Keratinocyte (primary cell): ENCODE measurements around the gene HMGCLL1. TPM values are rescaled to one million over a fixed set of nuclear protein-coding genes. Genes with fewer than 3 reads are reported as not detected.

Experiments
- DNase-seq: peaks from one replicate; pipeline ENCODE4 v3.0.0-alpha.2; 2011; ENCODE audit warnings: low read depth, missing footprints, low spot score
- FAIRE-seq: peaks from 2 replicates; lab custom pipeline; 2011; peaks lifted over from hg19 to GRCh38; lab: Jason Lieb, UNC
- H2AFZ ChIP-seq: 2 replicates; pipeline ENCODE4 v1.6.0; 2012; ENCODE audit warnings: low read length, control low read depth, inconsistent platforms; ENCODE audit not compliant: control insufficient read depth
- H3K27ac ChIP-seq: 2 replicates; pipeline ENCODE4 v1.5.1; 2011; ENCODE audit warnings: low read length; ENCODE audit not compliant: control insufficient read depth, insufficient read depth
- H3K27me3 ChIP-seq: 3 replicates; pipeline ENCODE4 v1.6.0; 2011; ENCODE audit warnings: low read length; ENCODE audit not compliant: control insufficient read depth, insufficient read depth; ENCODE audit errors: extremely low read depth
- H3K36me3 ChIP-seq, 2 experiments: 2 replicates in 1 of 2; 3 replicates in 1 of 2; pipeline ENCODE4 v1.5.1; 2011; ENCODE audit warnings: low read length in 2 of 2, mild to moderate bottlenecking in 1 of 2; ENCODE audit not compliant: control insufficient read depth in 2 of 2, insufficient read depth in 2 of 2; ENCODE audit errors: extremely low read depth in 1 of 2
- H3K4me1 ChIP-seq: 3 replicates; pipeline ENCODE4 v1.5.1; 2011; ENCODE audit warnings: low read length; ENCODE audit not compliant: control insufficient read depth, insufficient read depth; ENCODE audit errors: extremely low read depth
- H3K4me2 ChIP-seq: 3 replicates; pipeline ENCODE4 v1.6.0; 2011; ENCODE audit warnings: low read depth, low read length; ENCODE audit not compliant: control insufficient read depth, insufficient read depth; ENCODE audit errors: extremely low read depth
- H3K4me3 ChIP-seq, 3 experiments: fragments of 200-600 bp in 1 of 3; sonication (generic) in 1 of 3; 2 replicates in 2 of 3; 3 replicates in 1 of 3; pipeline ENCODE4 v1.5.1; 2011 to 2016; ENCODE audit warnings: low read length in 3 of 3, mild to moderate bottlenecking in 3 of 3, control low read depth in 2 of 3, inconsistent platforms in 1 of 3, low read depth in 1 of 3, mixed read lengths in 1 of 3, mixed run types in 1 of 3, moderate library complexity in 1 of 3; ENCODE audit not compliant: control insufficient read depth in 2 of 3, insufficient read depth in 2 of 3; ENCODE audit errors: extremely low read depth in 1 of 3
- H3K79me2 ChIP-seq: 2 replicates; pipeline ENCODE4 v1.6.0; 2012; ENCODE audit warnings: low read length; ENCODE audit not compliant: control insufficient read depth, insufficient read depth
- H3K9ac ChIP-seq: 3 replicates; pipeline ENCODE4 v1.6.0; 2011; ENCODE audit warnings: low read length; ENCODE audit not compliant: control insufficient read depth, insufficient read depth; ENCODE audit errors: extremely low read depth
- H3K9me1 ChIP-seq: 3 replicates; pipeline ENCODE4 v1.6.0; 2011; ENCODE audit warnings: low read length; ENCODE audit not compliant: control insufficient read depth, insufficient read depth; ENCODE audit errors: extremely low read depth
- H3K9me3 ChIP-seq: 2 replicates; pipeline ENCODE4 v1.5.1; 2012; ENCODE audit warnings: low read depth, low read length; ENCODE audit not compliant: control insufficient read depth
- H4K20me1 ChIP-seq: 3 replicates; pipeline ENCODE4 v1.6.0; 2011; ENCODE audit warnings: low read length; ENCODE audit not compliant: control insufficient read depth, insufficient read depth; ENCODE audit errors: extremely low read depth
- EZH2 ChIP-seq: IDR thresholded peaks from one replicate; pipeline ENCODE4 v1.6.1; 2012; ENCODE audit warnings: inconsistent platforms, mild to moderate bottlenecking, low read length, moderate library complexity
- dilution Hi-C: fragments of 300-500 bp; cut with MboI; formaldehyde crosslinking; loops from one replicate; pipeline ENCODE4 v1.7.0; 2020; ENCODE audit warnings: low sequenced_read_pairs; ENCODE audit not compliant: extremely low pct_ligation_motif_present
- polyA plus RNA-seq, 5 experiments: library from polyadenylated mRNA; depleted of rRNA in 3 of 5; stranded (reverse) in 3 of 5; stranded (forward) in 1 of 5; unstranded in 1 of 5; fragments of >200 nt; gene quantifications; 1 replicate in 1 of 5; 2 replicates in 3 of 5; 3 replicates in 1 of 5; pipeline versions ENCODE4 v1.2.1 to v1.2.3, GENCODE V29; 2011 to 2012; ENCODE audit warnings: missing spikeins in 2 of 5, low read depth in 1 of 5, low replicate concordance in 1 of 5
- TF ChIP-seq, protein P1 (sequence below), 3 experiments: IDR thresholded peaks in 1 of 3; conservative IDR thresholded peaks in 1 of 3; optimal IDR thresholded peaks in 1 of 3; 2 replicates in 2 of 3; 3 replicates in 1 of 3; pipeline versions ENCODE3 to v1.5.1; 2011; ENCODE audit warnings: low read length in 3 of 3, mild to moderate bottlenecking in 3 of 3, moderate library complexity in 2 of 3, control low read depth in 1 of 3, inconsistent platforms in 1 of 3; ENCODE audit not compliant: insufficient read depth in 2 of 3; ENCODE audit errors: extremely low read depth in 1 of 3

The HMGCLL1 gene
- polyA plus RNA-seq, 1 donor (not counting 4 experiments of a cell fraction or from before 2014, with no cell fraction given): 0.04 TPM

DNA sequence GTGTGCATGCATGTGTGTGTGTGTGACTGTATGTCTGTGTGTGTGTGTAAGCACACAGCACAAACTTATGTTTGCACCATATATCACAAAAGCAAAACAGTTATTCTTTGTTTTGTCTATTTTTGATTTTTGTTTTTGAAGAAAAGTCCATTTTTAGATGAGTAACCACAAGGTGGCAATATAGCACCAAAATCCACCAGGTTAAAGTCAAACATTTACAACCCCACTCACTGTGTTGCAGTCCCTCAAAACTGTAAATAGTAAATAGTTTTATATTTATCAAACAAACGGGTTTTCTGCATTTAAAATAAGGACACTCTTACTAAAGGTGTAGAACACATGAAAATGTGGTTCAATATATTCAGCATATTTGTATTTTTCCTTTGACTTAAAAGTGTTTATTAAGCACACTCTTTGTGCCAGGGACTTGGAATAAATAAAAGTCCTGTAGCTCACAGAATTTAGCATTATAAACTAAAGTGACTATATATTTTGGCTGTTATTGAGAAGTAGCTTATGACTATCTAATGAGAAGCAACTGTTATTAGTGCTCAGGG, 133.3 kb downstream of the HMGCLL1 start:
- Histone ChIP-seq H3K4me3 (no peak overlapping the region), H3K4me2 (no peak overlapping the region), H2AFZ (no peak overlapping the region), H3K27ac (no peak overlapping the region), H3K4me1 (no peaks in the 10 kb centered on the region), H3K36me3 (no peaks in the 10 kb centered on the region), H3K9me1 (no peaks in the 10 kb centered on the region), H3K27me3 (no peaks in the 10 kb centered on the region), H3K79me2 (no peaks in the 10 kb centered on the region), H3K9ac (no peak overlapping the region), H4K20me1 (no peaks in the 10 kb centered on the region), H3K9me3 (no peaks in the 10 kb centered on the region)
- dilution Hi-C loops: no loop called here
- DNase-seq (no peak), FAIRE-seq (peak; percentile 72)
- no peak for TF ChIP-seq EZH2
- TF ChIP-seq, protein P1, sequence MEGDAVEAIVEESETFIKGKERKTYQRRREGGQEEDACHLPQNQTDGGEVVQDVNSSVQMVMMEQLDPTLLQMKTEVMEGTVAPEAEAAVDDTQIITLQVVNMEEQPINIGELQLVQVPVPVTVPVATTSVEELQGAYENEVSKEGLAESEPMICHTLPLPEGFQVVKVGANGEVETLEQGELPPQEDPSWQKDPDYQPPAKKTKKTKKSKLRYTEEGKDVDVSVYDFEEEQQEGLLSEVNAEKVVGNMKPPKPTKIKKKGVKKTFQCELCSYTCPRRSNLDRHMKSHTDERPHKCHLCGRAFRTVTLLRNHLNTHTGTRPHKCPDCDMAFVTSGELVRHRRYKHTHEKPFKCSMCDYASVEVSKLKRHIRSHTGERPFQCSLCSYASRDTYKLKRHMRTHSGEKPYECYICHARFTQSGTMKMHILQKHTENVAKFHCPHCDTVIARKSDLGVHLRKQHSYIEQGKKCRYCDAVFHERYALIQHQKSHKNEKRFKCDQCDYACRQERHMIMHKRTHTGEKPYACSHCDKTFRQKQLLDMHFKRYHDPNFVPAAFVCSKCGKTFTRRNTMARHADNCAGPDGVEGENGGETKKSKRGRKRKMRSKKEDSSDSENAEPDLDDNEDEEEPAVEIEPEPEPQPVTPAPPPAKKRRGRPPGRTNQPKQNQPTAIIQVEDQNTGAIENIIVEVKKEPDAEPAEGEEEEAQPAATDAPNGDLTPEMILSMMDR (optimal IDR thresholded peaks at IDR 0.05 in 1 of 3, IDR thresholded peaks at IDR 0.05 in 1 of 3, conservative IDR thresholded peaks at IDR 0.05 in 1 of 3; ENCODE audit: extremely low read depth in 1 of 3, insufficient read depth in 2 of 3, low read length in 3 of 3): peak in 2 of 3 experiments; percentile 15 to 36

DNA sequence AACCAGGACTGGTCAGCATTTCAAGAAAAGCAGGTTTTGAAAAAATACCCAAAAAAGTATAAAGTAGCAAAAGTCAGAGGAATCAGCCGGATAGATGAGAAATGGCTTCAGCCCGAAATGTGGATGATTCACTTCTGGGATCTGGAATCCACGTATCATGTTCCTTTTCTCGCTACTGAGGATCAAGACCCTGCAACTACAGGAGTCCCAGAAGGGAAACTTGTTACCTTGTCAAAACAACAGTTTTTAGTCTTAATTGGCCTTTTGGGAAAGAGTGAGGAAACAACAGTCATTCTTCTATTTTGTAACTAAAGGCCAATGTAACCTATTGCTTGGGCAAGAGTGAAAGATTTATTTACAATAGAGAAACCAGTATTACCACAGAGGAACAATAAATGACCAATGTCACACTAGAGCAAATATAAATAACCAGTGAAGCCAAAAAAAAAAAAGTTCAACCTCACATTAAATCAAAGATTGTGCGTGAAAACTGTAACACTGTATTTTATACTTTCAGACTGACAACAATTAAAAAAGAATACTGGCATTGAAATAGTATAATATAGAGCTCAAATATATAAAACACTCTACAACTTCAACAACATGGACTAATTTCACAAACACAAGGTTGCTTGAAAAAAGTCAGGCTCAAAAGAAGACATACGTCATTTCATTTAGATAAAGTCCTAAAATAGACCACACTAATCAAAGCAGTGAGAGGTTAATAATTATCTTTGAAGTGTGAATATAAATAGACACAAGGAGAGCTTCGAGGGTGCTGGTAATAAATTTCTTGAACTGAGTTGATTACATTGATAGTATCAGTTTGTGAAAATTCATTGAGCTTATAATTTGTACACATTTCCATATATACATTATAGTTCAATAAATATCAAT, 135.5 kb downstream of the HMGCLL1 start:
- Histone ChIP-seq H3K27me3 (no peaks in the 10 kb centered on the region), H3K4me1 (no peaks in the 10 kb centered on the region), H3K27ac (no peak overlapping the region), H3K79me2 (no peaks in the 10 kb centered on the region), H3K36me3 (no peaks in the 10 kb centered on the region), H3K9ac (no peak overlapping the region), H4K20me1 (no peaks in the 10 kb centered on the region), H3K4me3 (no peak overlapping the region), H3K4me2 (no peak overlapping the region), H3K9me1 (no peaks in the 10 kb centered on the region), H3K9me3 (no peaks in the 10 kb centered on the region), H2AFZ (no peak overlapping the region)
- dilution Hi-C loops: no loop called here
- FAIRE-seq (no peak), DNase-seq (no peak)
- no peak for TF ChIP-seq EZH2
- TF ChIP-seq, protein P1 (optimal IDR thresholded peaks at IDR 0.05 in 1 of 3, IDR thresholded peaks at IDR 0.05 in 1 of 3, conservative IDR thresholded peaks at IDR 0.05 in 1 of 3; ENCODE audit: extremely low read depth in 1 of 3, insufficient read depth in 2 of 3, low read length in 3 of 3): no peak
